NB4 (cell line): ENCODE results near the gene UCHL5.

Experiments
- DNase-seq: peaks from one replicate; pipeline ENCODE4 v3.0.0; 2010; ENCODE audit warnings: low read depth
- H3K4me3 ChIP-seq: one replicate; pipeline ENCODE4 v1.5.1; 2011; ENCODE audit warnings: mild to moderate bottlenecking, low read depth, low read length, moderate library complexity
- CTCF ChIP-seq: IDR thresholded peaks from one replicate; pipeline ENCODE4 v1.5.1; 2012; ENCODE audit warnings: low read depth, low read length
- MAX ChIP-seq: IDR thresholded peaks from 2 replicates; pipeline ENCODE4 v1.6.1; 2011; ENCODE audit warnings: low read depth, low read length
- MYC ChIP-seq: IDR thresholded peaks from 2 replicates; pipeline ENCODE4 v1.6.1; 2011; ENCODE audit warnings: low read depth, low read length
- POLR2A ChIP-seq: IDR thresholded peaks from 2 replicates; pipeline ENCODE4 v1.6.1; 2011; ENCODE audit warnings: mild to moderate bottlenecking; ENCODE audit not compliant: insufficient read length; ENCODE audit errors: extremely low read depth

UCHL5 gene

GRCh38 chr1:193069748-193070385 lies 10.7 kb upstream of the UCHL5 start:
- DNase-seq = peak; percentile 50
- no peak overlapping the region for H3K4me3 ChIP-seq
- TF ChIP-seq CTCF (peak; percentile 37), MAX (peak; percentile 44; the same call in 1 of the 2 replicates), POLR2A (no peak), MYC (peak; percentile 44; the same call in 1 of the 2 replicates)

- H3K4me3 ChIP-seq = no peak overlapping the region
- TF ChIP-seq MYC = no peak
- no peak for TF ChIP-seq MAX
- no peak for TF ChIP-seq CTCF
- TF ChIP-seq POLR2A = no peak
- DNase-seq = peak; percentile 14
These were observed 8.9 kb upstream of the UCHL5 start for GRCh38 chr1:193068013-193068412.

- TF ChIP-seq MYC (no peak), POLR2A (no peak), MAX (no peak), CTCF (no peak)
- H3K4me3 ChIP-seq = no peak overlapping the region
- DNase-seq = no peak
These were observed 7.4 kb upstream of the UCHL5 start for GRCh38 chr1:193066606-193067005.

- H3K4me3 ChIP-seq = no peak overlapping the region
- no peak for DNase-seq
- TF ChIP-seq MYC = no peak
- TF ChIP-seq MAX = no peak
- no peak for TF ChIP-seq CTCF
- TF ChIP-seq POLR2A = no peak
These were observed 6.8 kb upstream of the UCHL5 start for GRCh38 chr1:193065954-193066353.

GRCh38 chr1:193062698-193063463 lies 3.7 kb upstream of the UCHL5 start:
- no peak for DNase-seq
- TF ChIP-seq MAX (no peak), CTCF (no peak), MYC (no peak), POLR2A (no peak)
- no peak overlapping the region for H3K4me3 ChIP-seq
